ENCODE measurements around the gene PCNX4. TPM values are rescaled to one million over a fixed set of nuclear protein-coding genes. Genes with fewer than 3 reads are reported as not detected.

PCNX4 gene
- total RNA-seq, 1 experiment from 2014 or later: 60.0 TPM

- H3K4me3 ChIP-seq (ENCODE audit: low read depth in 2 of 2, low read length in 2 of 2): no peak overlapping the region
- no peak for DNase-seq (ENCODE audit: low read depth, low spot score)
- ChIA-PET CTCF (no interaction called here), POLR2A (no interaction called here)
- H3K4me1 ChIP-seq (ENCODE audit: control insufficient read depth, insufficient read depth, low read length): no peaks in the 10 kb centered on the region
- H3K36me3 ChIP-seq (ENCODE audit: control insufficient read depth, insufficient read depth, low read length): no peaks in the 10 kb centered on the region
- no peaks in the 10 kb centered on the region for H3K27me3 ChIP-seq (ENCODE audit: control insufficient read depth, insufficient read depth, low read length)
- in situ Hi-C loops (cut with HindIII; ENCODE audit: low pct_unique_long_range_greater_than_20kb, low sequenced_read_pairs) (no loop called here), intact Hi-C loops (cut with micrococcal nuclease; ENCODE audit: unreplicated experiment) (no loop called here)
- H3K9me3 ChIP-seq (ENCODE audit: control insufficient read depth, insufficient read depth, low read depth, low read length): no peaks in the 10 kb centered on the region
- no TSS peak for BruUV-seq (replicated peaks)
- TF ChIP-seq SIN3A (IDR thresholded peaks at IDR 0.05; ENCODE audit: borderline replicate concordance, insufficient read depth, low read depth, low read length) (no peak), CTCF (IDR thresholded peaks at IDR 0.05) (no peak), REST (IDR thresholded peaks at IDR 0.05; ENCODE audit: insufficient read depth in 1 of 2, low read depth in 2 of 2, low read length in 1 of 2) (no peak), POLR2AphosphoS5 (IDR thresholded peaks at IDR 0.05; ENCODE audit: low read depth, low read length) (no peak)
- H3K27ac ChIP-seq (ENCODE audit: low read length): no peak overlapping the region
- no peak for ATAC-seq
These were observed 124.0 kb downstream of the PCNX4 start for GRCh38 chr14:60215520-60216420.

- CTCF ChIA-PET: no interaction called here
- POLR2A ChIA-PET: no interaction called here
- no peak for ATAC-seq
These were observed 126.0 kb downstream of the PCNX4 start for GRCh38 chr14:60217713-60218112.

More at GRCh38 chr14:60217713-60218112, 126.0 kb downstream of the PCNX4 start:
- in situ Hi-C loops (cut with HindIII; ENCODE audit: low pct_unique_long_range_greater_than_20kb, low sequenced_read_pairs) (no loop called here), intact Hi-C loops (cut with micrococcal nuclease; ENCODE audit: unreplicated experiment) (no loop called here)
- TF ChIP-seq POLR2AphosphoS5 (IDR thresholded peaks at IDR 0.05; ENCODE audit: low read depth, low read length): no peak
- Histone ChIP-seq H3K4me1 (ENCODE audit: control insufficient read depth, insufficient read depth, low read length) (no peaks in the 10 kb centered on the region), H3K4me3 (ENCODE audit: low read depth in 2 of 2, low read length in 2 of 2) (no peak overlapping the region), H3K27ac (ENCODE audit: low read length) (no peak overlapping the region), H3K36me3 (ENCODE audit: control insufficient read depth, insufficient read depth, low read length) (no peaks in the 10 kb centered on the region), H3K9me3 (ENCODE audit: control insufficient read depth, insufficient read depth, low read depth, low read length) (no peaks in the 10 kb centered on the region), H3K27me3 (ENCODE audit: control insufficient read depth, insufficient read depth, low read length) (no peaks in the 10 kb centered on the region)
- no peak for DNase-seq (ENCODE audit: low read depth, low spot score)
- BruUV-seq (replicated peaks): no TSS peak

Other genes with a start within 250 kb of the PCNX4 start
- 0.05 TPM for gene RTN1, start 221.1 kb upstream of the PCNX4 start, total RNA-seq (2021; ENCODE audit: unreplicated experiment)
- not detected for gene LRRC9, start 171.8 kb upstream of the PCNX4 start, total RNA-seq (2021; ENCODE audit: unreplicated experiment)
- gene DHRS7, start 73.5 kb downstream of the PCNX4 start, total RNA-seq (2021; ENCODE audit: unreplicated experiment): 34.5 TPM
- gene PPM1A, start 157.3 kb downstream of the PCNX4 start, total RNA-seq (2021; ENCODE audit: unreplicated experiment): 28.1 TPM

Data from Panc1 (cell line).